Measurements from ENCODE around the gene ZSWIM1. TPM values are rescaled to one million over a fixed set of nuclear protein-coding genes. Genes with fewer than 3 reads are reported as not detected.

The ZSWIM1 gene
- total and polyA plus RNA-seq, 2 of the 13 experiments (the other 11 are each of a cell fraction or from before 2014, with no cell fraction given) = 9.5 to 11.7 TPM

DNA sequence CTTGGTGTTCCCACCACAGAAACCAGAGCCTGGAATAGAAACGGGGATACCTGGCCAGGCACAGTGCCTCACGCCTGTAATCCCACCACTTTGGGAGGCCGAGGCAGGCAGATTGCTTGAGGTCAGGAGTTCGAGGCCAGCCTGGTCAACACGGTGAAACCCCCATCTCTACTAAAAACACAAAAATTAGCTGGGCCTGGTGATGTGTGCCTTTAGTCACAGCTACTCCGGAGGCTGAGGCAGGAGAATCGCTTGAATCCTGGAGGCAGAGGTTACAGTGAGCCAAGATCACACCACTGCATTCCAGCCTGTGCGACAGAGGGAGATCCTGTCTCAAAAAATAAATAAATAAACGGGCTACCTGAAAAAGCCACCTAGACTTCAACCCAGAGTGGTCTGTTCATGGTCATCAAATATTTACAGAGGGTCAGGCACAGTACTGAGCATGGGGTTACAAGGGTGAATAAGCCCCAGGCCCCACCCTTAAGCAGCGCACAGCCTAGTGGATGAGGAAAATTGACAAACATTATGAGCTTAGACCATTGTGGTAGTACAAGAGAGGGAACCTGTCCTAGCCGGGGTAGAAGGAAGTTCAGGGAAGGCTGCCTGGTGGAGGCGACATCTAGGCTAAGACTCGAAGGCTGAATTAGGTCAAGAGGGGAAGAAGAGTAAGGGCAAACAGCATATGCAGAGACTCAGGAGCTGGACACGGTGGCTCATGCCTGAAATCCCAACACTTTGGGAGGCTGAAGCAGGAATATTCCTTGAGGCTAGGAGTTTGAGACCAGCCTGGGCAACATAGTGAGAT lies 46.2 kb downstream of the ZSWIM1 start (continued):
- TF ChIP-seq ARNTL (CRISPR knock-in tag; IDR thresholded peaks at IDR 0.05) (peak; percentile 89), JUNB (CRISPR knock-in tag; IDR thresholded peaks at IDR 0.05; ENCODE audit: borderline replicate concordance) (no peak), ZNF589 (CRISPR knock-in tag; conservative IDR thresholded peaks at IDR 0.05) (peak; percentile 83), POLR2A (IDR thresholded peaks at IDR 0.05; ENCODE audit: insufficient read depth in 1 of 2, low read depth in 2 of 2, low read length in 2 of 2) (no peak), PCBP2 (optimal IDR thresholded peaks at IDR 0.05; ENCODE audit: low read depth, low read length, poor library complexity, severe bottlenecking) (no peak), NR2F2 (IDR thresholded peaks at IDR 0.05; ENCODE audit: borderline replicate concordance, low read depth) (peak; percentile 79), SRSF4 (IDR thresholded peaks at IDR 0.05; ENCODE audit: low read depth, low read length, poor library complexity, severe bottlenecking) (no peak), FOXK1 (CRISPR knock-in tag; IDR thresholded peaks at IDR 0.05; ENCODE audit: borderline replicate concordance, low read depth) (peak; percentile 84), ZNF879 (CRISPR knock-in tag; IDR thresholded peaks at IDR 0.05) (0 out of 2 replicates have a peak, but pooled peaks have one; percentile 39), KLF12 (CRISPR knock-in tag; IDR thresholded peaks at IDR 0.05; ENCODE audit: borderline replicate concordance) (peak; percentile 88; the same call in 1 of the 2 replicates), ZNF703 (CRISPR knock-in tag; IDR thresholded peaks at IDR 0.05; ENCODE audit: borderline replicate concordance) (peak; percentile 57; the same call in 1 of the 2 replicates), NAIF1 (CRISPR knock-in tag; IDR thresholded peaks at IDR 0.05; ENCODE audit: borderline replicate concordance) (peak; percentile 88; the same call in 1 of the 2 replicates), ZNF501 (CRISPR knock-in tag; IDR thresholded peaks at IDR 0.05) (peak; percentile 99)
- TF ChIP-seq, protein P1, sequence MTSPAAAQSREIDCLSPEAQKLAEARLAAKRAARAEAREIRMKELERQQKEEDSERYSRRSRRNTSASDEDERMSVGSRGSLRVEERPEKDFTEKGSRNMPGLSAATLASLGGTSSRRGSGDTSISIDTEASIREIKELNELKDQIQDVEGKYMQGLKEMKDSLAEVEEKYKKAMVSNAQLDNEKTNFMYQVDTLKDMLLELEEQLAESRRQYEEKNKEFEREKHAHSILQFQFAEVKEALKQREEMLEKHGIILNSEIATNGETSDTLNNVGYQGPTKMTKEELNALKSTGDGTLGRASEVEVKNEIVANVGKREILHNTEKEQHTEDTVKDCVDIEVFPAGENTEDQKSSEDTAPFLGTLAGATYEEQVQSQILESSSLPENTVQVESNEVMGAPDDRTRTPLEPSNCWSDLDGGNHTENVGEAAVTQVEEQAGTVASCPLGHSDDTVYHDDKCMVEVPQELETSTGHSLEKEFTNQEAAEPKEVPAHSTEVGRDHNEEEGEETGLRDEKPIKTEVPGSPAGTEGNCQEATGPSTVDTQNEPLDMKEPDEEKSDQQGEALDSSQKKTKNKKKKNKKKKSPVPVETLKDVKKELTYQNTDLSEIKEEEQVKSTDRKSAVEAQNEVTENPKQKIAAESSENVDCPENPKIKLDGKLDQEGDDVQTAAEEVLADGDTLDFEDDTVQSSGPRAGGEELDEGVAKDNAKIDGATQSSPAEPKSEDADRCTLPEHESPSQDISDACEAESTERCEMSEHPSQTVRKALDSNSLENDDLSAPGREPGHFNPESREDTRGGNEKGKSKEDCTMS (CRISPR knock-in tag; conservative IDR thresholded peaks at IDR 0.05) = no peak
- TF ChIP-seq, protein P2, sequence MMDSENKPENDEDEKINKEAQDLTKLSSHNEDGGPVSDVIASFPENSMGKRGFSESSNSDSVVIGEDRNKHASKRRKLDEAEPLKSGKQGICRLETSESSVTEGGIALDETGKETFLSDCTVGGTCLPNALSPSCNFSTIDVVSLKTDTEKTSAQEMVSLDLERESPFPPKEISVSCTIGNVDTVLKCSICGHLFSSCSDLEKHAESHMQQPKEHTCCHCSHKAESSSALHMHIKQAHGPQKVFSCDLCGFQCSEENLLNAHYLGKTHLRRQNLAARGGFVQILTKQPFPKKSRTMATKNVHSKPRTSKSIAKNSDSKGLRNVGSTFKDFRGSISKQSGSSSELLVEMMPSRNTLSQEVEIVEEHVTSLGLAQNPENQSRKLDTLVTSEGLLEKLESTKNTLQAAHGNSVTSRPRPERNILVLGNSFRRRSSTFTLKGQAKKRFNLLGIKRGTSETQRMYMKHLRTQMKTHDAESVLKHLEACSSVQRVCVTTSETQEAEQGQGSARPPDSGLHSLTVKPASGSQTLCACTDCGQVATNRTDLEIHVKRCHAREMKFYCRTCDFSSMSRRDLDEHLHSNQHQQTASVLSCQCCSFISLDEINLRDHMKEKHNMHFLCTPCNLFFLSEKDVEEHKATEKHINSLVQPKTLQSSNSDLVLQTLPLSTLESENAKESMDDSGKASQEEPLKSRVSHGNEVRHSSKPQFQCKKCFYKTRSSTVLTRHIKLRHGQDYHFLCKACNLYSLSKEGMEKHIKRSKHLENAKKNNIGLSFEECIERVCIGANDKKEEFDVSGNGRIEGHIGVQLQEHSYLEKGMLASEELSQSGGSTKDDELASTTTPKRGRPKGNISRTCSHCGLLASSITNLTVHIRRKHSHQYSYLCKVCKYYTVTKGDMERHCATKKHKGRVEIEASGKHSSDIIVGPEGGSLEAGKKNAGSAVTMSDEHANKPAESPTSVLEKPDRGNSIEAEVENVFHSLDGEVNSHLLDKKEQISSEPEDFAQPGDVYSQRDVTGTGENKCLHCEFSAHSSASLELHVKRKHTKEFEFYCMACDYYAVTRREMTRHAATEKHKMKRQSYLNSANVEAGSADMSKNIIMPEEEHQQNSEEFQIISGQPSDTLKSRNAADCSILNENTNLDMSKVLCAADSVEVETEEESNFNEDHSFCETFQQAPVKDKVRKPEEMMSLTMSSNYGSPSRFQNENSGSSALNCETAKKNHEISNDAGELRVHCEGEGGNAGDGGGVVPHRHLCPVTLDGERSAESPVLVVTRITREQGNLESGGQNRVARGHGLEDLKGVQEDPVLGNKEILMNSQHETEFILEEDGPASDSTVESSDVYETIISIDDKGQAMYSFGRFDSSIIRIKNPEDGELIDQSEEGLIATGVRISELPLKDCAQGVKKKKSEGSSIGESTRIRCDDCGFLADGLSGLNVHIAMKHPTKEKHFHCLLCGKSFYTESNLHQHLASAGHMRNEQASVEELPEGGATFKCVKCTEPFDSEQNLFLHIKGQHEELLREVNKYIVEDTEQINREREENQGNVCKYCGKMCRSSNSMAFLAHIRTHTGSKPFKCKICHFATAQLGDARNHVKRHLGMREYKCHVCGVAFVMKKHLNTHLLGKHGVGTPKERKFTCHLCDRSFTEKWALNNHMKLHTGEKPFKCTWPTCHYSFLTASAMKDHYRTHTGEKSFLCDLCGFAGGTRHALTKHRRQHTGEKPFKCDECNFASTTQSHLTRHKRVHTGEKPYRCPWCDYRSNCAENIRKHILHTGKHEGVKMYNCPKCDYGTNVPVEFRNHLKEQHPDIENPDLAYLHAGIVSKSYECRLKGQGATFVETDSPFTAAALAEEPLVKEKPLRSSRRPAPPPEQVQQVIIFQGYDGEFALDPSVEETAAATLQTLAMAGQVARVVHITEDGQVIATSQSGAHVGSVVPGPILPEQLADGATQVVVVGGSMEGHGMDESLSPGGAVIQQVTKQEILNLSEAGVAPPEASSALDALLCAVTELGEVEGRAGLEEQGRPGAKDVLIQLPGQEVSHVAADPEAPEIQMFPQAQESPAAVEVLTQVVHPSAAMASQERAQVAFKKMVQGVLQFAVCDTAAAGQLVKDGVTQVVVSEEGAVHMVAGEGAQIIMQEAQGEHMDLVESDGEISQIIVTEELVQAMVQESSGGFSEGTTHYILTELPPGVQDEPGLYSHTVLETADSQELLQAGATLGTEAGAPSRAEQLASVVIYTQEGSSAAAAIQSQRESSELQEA (CRISPR knock-in tag; IDR thresholded peaks at IDR 0.05; ENCODE audit: not compliant biosample characterization) = no peak
- TF ChIP-seq, protein P3, sequence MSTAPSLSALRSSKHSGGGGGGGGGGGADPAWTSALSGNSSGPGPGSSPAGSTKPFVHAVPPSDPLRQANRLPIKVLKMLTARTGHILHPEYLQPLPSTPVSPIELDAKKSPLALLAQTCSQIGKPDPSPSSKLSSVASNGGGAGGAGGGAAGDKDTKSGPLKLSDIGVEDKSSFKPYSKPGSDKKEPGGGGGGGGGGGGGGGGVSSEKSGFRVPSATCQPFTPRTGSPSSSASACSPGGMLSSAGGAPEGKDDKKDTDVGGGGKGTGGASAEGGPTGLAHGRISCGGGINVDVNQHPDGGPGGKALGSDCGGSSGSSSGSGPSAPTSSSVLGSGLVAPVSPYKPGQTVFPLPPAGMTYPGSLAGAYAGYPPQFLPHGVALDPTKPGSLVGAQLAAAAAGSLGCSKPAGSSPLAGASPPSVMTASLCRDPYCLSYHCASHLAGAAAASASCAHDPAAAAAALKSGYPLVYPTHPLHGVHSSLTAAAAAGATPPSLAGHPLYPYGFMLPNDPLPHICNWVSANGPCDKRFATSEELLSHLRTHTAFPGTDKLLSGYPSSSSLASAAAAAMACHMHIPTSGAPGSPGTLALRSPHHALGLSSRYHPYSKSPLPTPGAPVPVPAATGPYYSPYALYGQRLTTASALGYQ (CRISPR knock-in tag; IDR thresholded peaks at IDR 0.05) = peak; percentile 96
